GM12874 (cell line): ENCODE data around the gene NSUN7.

ENCODE experiments used
- CTCF ChIP-seq: IDR thresholded peaks from 2 replicates; pipeline ENCODE4 v1.5.1; 2011; ENCODE audit warnings: low read depth, mild to moderate bottlenecking, control low read depth, low read length, moderate library complexity; ENCODE audit not compliant: insufficient read depth

Gene NSUN7

GRCh38 chr4:40800064-40800463, 50.3 kb downstream of the NSUN7 start:
- TF ChIP-seq CTCF = no peak

DNA sequence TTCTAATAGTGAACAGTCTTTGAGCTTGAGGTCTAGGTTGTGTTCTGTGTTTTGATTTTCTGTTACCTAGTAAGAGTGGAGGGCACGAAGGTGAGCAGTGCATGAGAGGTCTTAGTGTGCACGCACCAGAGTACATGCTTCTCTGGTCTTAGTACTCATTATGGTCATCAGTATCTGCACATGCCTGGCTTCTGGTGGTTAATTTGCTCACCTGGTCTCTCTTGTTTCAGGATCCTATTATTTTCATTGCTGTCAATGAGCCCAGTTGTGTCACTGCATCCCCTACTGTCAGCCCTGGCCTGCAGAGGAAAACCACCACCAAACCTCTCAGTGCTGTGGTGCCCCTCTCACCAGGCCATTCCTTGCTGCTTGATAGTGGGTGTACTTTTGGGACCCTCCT, 54.8 kb downstream of the NSUN7 start:
- no peak for TF ChIP-seq CTCF

GRCh38 chr4:40808926-40809457, 59.2 kb downstream of the NSUN7 start:
- TF ChIP-seq CTCF = no peak

- no peak for TF ChIP-seq CTCF
These were observed 62.2 kb downstream of the NSUN7 start for GRCh38 chr4:40811956-40812355.

DNA sequence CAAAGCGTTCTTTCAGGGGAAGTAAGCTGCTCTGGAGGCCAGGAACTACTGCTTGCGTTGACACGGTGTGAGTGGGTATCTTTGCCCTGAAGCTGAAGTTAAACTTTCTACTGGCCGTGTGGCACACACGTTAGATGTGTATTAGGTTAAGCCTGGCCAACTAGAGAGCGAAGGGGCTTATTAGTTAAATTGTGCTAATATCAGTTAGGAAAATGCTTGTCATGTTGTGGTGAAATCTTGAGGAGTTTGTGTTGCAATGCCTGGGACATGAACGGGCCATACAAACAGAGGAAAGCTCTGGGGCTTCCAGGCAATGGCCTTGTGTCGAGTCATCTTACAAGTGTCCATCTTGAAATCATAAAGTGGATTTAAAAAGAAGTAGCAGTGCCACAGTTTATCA, 62.6 kb downstream of the NSUN7 start:
- no peak for TF ChIP-seq CTCF

DNA sequence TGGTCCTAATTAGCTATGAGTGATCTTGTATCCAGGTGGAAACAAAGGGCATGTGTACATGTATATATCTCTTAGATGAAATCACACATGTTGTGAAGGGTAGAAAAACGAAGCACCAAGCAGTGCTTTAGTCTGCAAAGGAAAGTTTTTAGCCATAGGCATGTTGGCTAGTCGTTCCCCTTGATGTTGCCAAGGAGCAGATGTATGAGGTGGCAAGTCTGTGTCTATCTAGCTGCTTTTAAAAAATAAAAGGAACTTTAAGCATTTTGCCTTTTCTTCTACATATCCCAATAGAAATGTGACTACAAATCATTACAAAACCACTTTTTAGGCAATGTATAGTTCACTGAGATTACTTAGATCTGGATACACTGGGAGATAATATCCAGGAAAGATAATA, 63.1 kb downstream of the NSUN7 start:
- TF ChIP-seq CTCF = no peak

GRCh38 chr4:40820101-40820500, 70.3 kb downstream of the NSUN7 start:
- TF ChIP-seq CTCF = no peak
